K562 (cell line): Measurements from ENCODE around the gene DAPK1. TPM values are rescaled to one million over a fixed set of nuclear protein-coding genes. Genes with fewer than 3 reads are reported as not detected.

Source experiments
- ATAC-seq: fragments of 200-7000 bp; cut with Tn5 transposase; 3 replicates; pipeline ENCODE4 v1.9.1; 2020; ENCODE audit warnings: moderate library complexity
- BruUV-seq: library from RNA; stranded (reverse); fragments of 400-500 nt; replicated peaks from 2 replicates; lab custom pipeline; 2021; lab: Mats Ljungman, UMichigan
- CTCF ChIA-PET: fragments of 300-600 bp; formaldehyde crosslinking; extraction: SDS; loops from one replicate; lab custom pipeline; 2021; ENCODE audit warnings: low intra/inter-chr PET ratio; lab: Yijun Ruan, JAX
- POLR2A ChIA-PET: fragments of 300-600, 350-650 bp; sonication (Branson Sonifier 250); formaldehyde crosslinking; extraction: SDS; loops from one replicate; lab custom pipeline; 2021; ENCODE audit warnings: antibody characterized with exemption, inconsistent platforms; lab: Yijun Ruan, JAX
- DNase-seq, 4 experiments: peaks; one replicate each; pipeline versions ENCODE4 v3.0.0 to v3.0.0-alpha.2; 2011 to 2018; ENCODE audit warnings: low spot score in 3 of 4, mixed read lengths in 3 of 4; ENCODE audit errors: extremely low read depth in 1 of 4
- FAIRE-seq: peaks from 2 replicates; lab custom pipeline; 2011; peaks lifted over from hg19 to GRCh38; lab: Jason Lieb, UNC
- H2AFZ ChIP-seq: 2 replicates; pipeline ENCODE4 v1.6.0; 2011; ENCODE audit warnings: low read depth, low read length, control low read depth, inconsistent platforms
- H3K27ac ChIP-seq: fragments of 200-600 bp; 3 replicates; pipeline ENCODE4 v1.8.0; 2011; ENCODE audit warnings: low read depth, mild to moderate bottlenecking, control low read depth, inconsistent platforms, low read length, moderate library complexity, mixed read lengths; ENCODE audit errors: extremely low read depth
- H3K27me3 ChIP-seq, 2 experiments: fragments of 300-600 bp in 1 of 2; 2 replicates in 1 of 2; 3 replicates in 1 of 2; pipeline versions ENCODE4 v1.6.0 to v1.8.0; 2011; ENCODE audit warnings: inconsistent platforms in 2 of 2, low read length in 2 of 2, mild to moderate bottlenecking in 1 of 2, mixed read lengths in 1 of 2, moderate library complexity in 1 of 2; ENCODE audit not compliant: control insufficient read depth in 2 of 2, insufficient read depth in 2 of 2
- H3K36me3 ChIP-seq: fragments of 300-600 bp; 3 replicates; pipeline ENCODE4 v1.8.0; 2011; ENCODE audit warnings: mild to moderate bottlenecking, low read length, inconsistent platforms; ENCODE audit not compliant: control insufficient read depth, insufficient read depth
- H3K4me1 ChIP-seq, 2 experiments: fragments of 200-600 bp in 1 of 2; replicated peaks in 1 of 2; 2 replicates in 1 of 2; 3 replicates in 1 of 2; pipeline versions ENCODE4 v1.5.1 to v1.8.0; 2011; ENCODE audit warnings: inconsistent platforms in 2 of 2, low read length in 2 of 2, mild to moderate bottlenecking in 1 of 2, mixed read lengths in 1 of 2, moderate library complexity in 1 of 2; ENCODE audit not compliant: control insufficient read depth in 2 of 2, insufficient read depth in 2 of 2
- H3K4me2 ChIP-seq: 2 replicates; pipeline ENCODE4 v1.6.1; 2011; ENCODE audit warnings: low read length, control low read depth, inconsistent platforms, mixed read lengths; ENCODE audit not compliant: insufficient read depth
- H3K4me3 ChIP-seq: fragments of 200-600 bp; sonication (generic), shearing (Covaris generic); 2 replicates; pipeline ENCODE4 v1.5.1; 2016; ENCODE audit warnings: control low read depth, inconsistent platforms
- H3K79me2 ChIP-seq: fragments of 200-600 bp; 3 replicates; pipeline ENCODE4 v1.8.0; 2011; ENCODE audit warnings: low read length, inconsistent platforms; ENCODE audit not compliant: control insufficient read depth, insufficient read depth
- H3K9ac ChIP-seq, 2 experiments: 2 replicates each; pipeline versions ENCODE4 v1.6.0 to v1.6.1; 2011; ENCODE audit warnings: low read depth in 2 of 2, low read length in 2 of 2, control low read depth in 1 of 2, inconsistent platforms in 1 of 2, mild to moderate bottlenecking in 1 of 2, mixed read lengths in 1 of 2; ENCODE audit not compliant: insufficient read depth in 1 of 2
- H3K9me1 ChIP-seq: one replicate; pipeline ENCODE4 v1.6.0; 2011; ENCODE audit warnings: inconsistent platforms, mild to moderate bottlenecking, low read length, moderate library complexity; ENCODE audit not compliant: control insufficient read depth, insufficient read depth
- H3K9me3 ChIP-seq: replicated peaks from 2 replicates; pipeline ENCODE4 v1.5.1; 2011; ENCODE audit warnings: low read depth, low read length, inconsistent platforms; ENCODE audit not compliant: control insufficient read depth, insufficient read depth
- H4K20me1 ChIP-seq: replicated peaks from 2 replicates; pipeline ENCODE4 v1.6.1; 2011; ENCODE audit warnings: low read length, inconsistent platforms, mixed read lengths; ENCODE audit not compliant: control insufficient read depth, insufficient read depth
- COPS2 ChIP-seq: fragments of 450-650 bp; conservative IDR thresholded peaks from 2 replicates; pipeline ENCODE4 v1.6.1; 2016; ENCODE audit warnings: mild to moderate bottlenecking, moderate library complexity
- RFX1 ChIP-seq: fragments of 450-650 bp; IDR thresholded peaks from 2 replicates; pipeline ENCODE4 v1.6.1; 2016; ENCODE audit warnings: mild to moderate bottlenecking, moderate library complexity
- ZBTB26 ChIP-seq: fragments of 450-650 bp; formaldehyde crosslinking; IDR thresholded peaks from 2 replicates; pipeline ENCODE4 v1.4.0; 2022; ENCODE audit warnings: missing genetic modification characterization
- WGBS: fragments of 100-300 bp; shearing (Covaris generic); methylation state at CpG from one replicate; pipeline ENCODE4 v1.1.6; 2016; ENCODE audit warnings: low coverage, mixed read lengths; ENCODE audit not compliant: insufficient coverage; ENCODE audit errors: missing lambda C conversion rate; 5-methylcytosine and 5-hydroxymethylcytosine counted together
- in situ Hi-C: fragments of 300-500 bp; cut with MboI; formaldehyde crosslinking; loops from 4 replicates; pipeline ENCODE4 v1.15.0; 2018; ENCODE audit warnings: inconsistent platforms, mixed read lengths
- intact Hi-C: fragments of 100-400 bp; cut with micrococcal nuclease; formaldehyde crosslinking; loops from 2 replicates; pipeline ENCODE4 v1.14.2; 2022
- polyA plus RNA-seq, 8 experiments: library from polyadenylated mRNA; depleted of rRNA in 4 of 8; stranded (reverse) in 5 of 8; unstranded in 3 of 8; fragments of >200 nt; fragmentation: Nextera tagmentation in 2 of 8; fragmentation: Illumina TruSeq in 1 of 8; extraction: Ambion mirVana in 2 of 8; extraction: Trizol in 1 of 8; gene quantifications; 2 replicates each; pipeline versions ENCODE4 v1.2.1 to v1.2.3, GENCODE V29; 2011 to 2014; ENCODE audit warnings: inconsistent platforms in 1 of 8, missing spikeins in 1 of 8
- total RNA-seq, 7 experiments: library from RNA; depleted of rRNA in 6 of 7; stranded (reverse); fragments of >200 nt in 6 of 7; fragmentation: Illumina TruSeq in 2 of 7; extraction: Trizol in 2 of 7; gene quantifications; 2 replicates each; pipeline versions ENCODE4 v1.2.1 to v1.2.3, GENCODE V29; 2011 to 2021; ENCODE audit warnings: low replicate concordance in 1 of 7

The DAPK1 gene
- total and polyA plus RNA-seq, 9 of the 15 experiments (the other 6 are each of a cell fraction or from before 2014, with no cell fraction given): 1.7 to 26.4 (median 15.8) TPM

GRCh38 chr9:87461256-87461655 lies 36.4 kb upstream of the DAPK1 start:
- BruUV-seq: no TSS peak
- Histone ChIP-seq H3K9me1 (no peaks in the 10 kb centered on the region), H2AFZ (no peak overlapping the region), H3K9ac (no peak overlapping the region), H3K27me3 (no peaks in the 10 kb centered on the region), H3K79me2 (no peaks in the 10 kb centered on the region), H3K4me1 (peaks cover 0 to 2% of the 10 kb centered on the region in 2 experiments; a peak in 1 of 5 replicates), H3K9me3 (no peaks in the 10 kb centered on the region), H3K27ac (no peak overlapping the region), H3K36me3 (no peaks in the 10 kb centered on the region), H3K4me2 (no peak overlapping the region), H4K20me1 (no peaks in the 10 kb centered on the region), H3K4me3 (no peak overlapping the region)
- ChIA-PET CTCF (no interaction called here), POLR2A (interaction anchor here (1.6 kb wide), 1 partner anchor 9 kb away, joined by 4 read pairs; no protein-coding TSS in a partner anchor)
- WGBS: 45% methylated on average over 3 of the region's 4 CpGs
- DNase-seq: no peak
- no peak for ATAC-seq
- in situ Hi-C loops: no loop called here
- intact Hi-C loops: no loop called here
- FAIRE-seq: no peak
- no peak for TF ChIP-seq ZBTB26 (CRISPR knock-in tag)
- peak; percentile 31 for TF ChIP-seq RFX1
- TF ChIP-seq COPS2: no peak
